ENCODE measurements around the gene COQ8A.

- no peak for TF ChIP-seq CTCF (conservative IDR thresholded peaks at IDR 0.05; ENCODE audit: low read depth in 2 of 2)
- TF ChIP-seq EZH2phosphoT487 (IDR thresholded peaks at IDR 0.05; ENCODE audit: unreplicated experiment): no peak
- TF ChIP-seq POLR2AphosphoS5 (IDR thresholded peaks at IDR 0.05; ENCODE audit: low read depth): no peak
- TF ChIP-seq EZH2 (IDR thresholded peaks at IDR 0.05; ENCODE audit: low read depth, unreplicated experiment): no peak
- no peak for TF ChIP-seq ZNF462 (CRISPR knock-in tag; IDR thresholded peaks at IDR 0.05)
- no peak for TF ChIP-seq ZNF331 (CRISPR knock-in tag; IDR thresholded peaks at IDR 0.05; ENCODE audit: low read depth)
- no peak for TF ChIP-seq ETS1 (IDR thresholded peaks at IDR 0.05)
- no peak for TF ChIP-seq STAT1 (IDR thresholded peaks at IDR 0.05; ENCODE audit: unreplicated experiment)
These were observed 41.8 kb upstream of the COQ8A start for GRCh38 chr1:226898246-226898645.
